Measurements from ENCODE around the gene NOX3. TPM values are rescaled to one million over a fixed set of nuclear protein-coding genes. Genes with fewer than 3 reads are reported as not detected.
A peak's percentile ranks its signal among the peaks of the same experiment; 100 is the strongest.

The NOX3 gene
- total RNA-seq, 6 donors from 2014 or later: not detected

DNA sequence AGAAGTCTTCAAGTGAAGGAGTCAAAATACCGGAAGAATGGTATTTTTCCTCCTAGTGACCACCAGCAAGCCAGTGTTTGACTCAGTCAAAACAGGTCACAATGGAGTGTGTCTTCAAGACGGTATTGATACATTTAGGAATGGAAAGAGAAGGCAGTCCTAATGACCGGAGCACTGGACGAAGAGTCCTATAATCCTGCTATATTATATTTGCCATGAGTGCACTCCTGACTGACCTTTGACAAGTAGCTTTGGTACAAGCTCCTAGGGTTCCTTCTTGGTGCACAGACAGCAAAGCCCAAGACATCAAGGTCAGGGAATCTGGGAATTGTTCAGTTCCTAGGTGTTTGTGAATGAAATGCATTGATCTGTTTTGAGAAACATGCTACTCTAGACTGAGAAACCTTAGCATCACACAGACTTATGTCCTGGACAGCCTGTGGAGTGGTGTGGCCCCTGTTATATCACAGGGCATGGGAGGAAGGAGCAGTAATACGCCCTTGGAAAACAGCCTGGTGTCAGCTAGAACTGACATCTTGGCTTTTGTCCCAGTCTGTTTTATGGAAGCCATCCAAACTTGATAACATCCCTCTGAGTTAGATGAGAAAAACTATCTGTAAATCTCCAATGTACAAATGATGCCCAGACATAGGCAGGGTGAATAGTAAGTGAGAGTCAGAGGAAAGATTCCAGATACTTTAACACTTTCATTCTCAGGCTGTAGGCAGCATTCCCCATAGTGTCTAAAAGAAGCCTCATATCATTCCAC is 18.5 kb downstream of the NOX3 start:
- Histone ChIP-seq H3K4me3 (no peak overlapping the region), H3K27ac (no peak overlapping the region), H3K27me3 (no peaks in the 10 kb centered on the region), H3K4me1 (peaks cover 0 to 13% (median 8%) of the 10 kb centered on the region in 4 donors), H3K36me3 (no peaks in the 10 kb centered on the region), H3K9me3 (no peaks in the 10 kb centered on the region)
- DNase-seq (no peak), ATAC-seq (ENCODE audit: low FRiP score in 2 of 2) (no peak)
- TF ChIP-seq POLR2AphosphoS5 (IDR thresholded peaks at IDR 0.05) (peak in 1 of 2 donors; percentile 19), EP300 (IDR thresholded peaks at IDR 0.05) (no peak), POLR2A (IDR thresholded peaks at IDR 0.05) (no peak)
- TF ChIP-seq, protein P1, sequence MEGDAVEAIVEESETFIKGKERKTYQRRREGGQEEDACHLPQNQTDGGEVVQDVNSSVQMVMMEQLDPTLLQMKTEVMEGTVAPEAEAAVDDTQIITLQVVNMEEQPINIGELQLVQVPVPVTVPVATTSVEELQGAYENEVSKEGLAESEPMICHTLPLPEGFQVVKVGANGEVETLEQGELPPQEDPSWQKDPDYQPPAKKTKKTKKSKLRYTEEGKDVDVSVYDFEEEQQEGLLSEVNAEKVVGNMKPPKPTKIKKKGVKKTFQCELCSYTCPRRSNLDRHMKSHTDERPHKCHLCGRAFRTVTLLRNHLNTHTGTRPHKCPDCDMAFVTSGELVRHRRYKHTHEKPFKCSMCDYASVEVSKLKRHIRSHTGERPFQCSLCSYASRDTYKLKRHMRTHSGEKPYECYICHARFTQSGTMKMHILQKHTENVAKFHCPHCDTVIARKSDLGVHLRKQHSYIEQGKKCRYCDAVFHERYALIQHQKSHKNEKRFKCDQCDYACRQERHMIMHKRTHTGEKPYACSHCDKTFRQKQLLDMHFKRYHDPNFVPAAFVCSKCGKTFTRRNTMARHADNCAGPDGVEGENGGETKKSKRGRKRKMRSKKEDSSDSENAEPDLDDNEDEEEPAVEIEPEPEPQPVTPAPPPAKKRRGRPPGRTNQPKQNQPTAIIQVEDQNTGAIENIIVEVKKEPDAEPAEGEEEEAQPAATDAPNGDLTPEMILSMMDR (IDR thresholded peaks at IDR 0.05): no peak
- 52 to 61% methylated on average over 5 of the region's 5 CpGs for WGBS, 2 donors

DNA sequence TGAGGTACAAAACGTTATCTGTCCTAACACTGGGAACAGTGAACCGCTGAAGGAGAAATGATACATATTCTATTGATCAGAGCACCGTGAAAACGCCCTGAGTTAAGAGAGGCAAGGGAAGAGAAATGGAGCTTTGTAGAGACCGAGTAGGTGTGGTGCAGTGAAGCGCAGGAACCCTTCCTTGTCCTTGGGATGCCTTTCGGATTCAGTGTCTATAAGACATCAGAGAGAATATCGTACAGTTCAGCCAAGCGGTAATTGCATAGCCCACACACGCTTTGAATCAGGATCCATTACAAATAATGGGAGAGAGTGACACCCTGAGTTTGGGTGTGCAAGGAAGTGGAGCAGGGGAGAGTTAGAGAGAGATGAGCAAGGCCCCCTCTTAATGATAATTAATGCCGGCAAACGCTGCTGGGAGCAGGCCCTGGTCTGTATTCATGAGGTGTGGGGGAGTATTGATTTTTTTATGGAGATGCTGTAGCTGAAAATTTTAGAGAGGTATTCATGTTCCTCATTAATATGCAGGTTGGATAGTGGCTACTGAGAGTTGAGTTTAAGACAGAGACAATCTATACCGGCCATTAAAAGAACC is 20.7 kb downstream of the NOX3 start:
- H3K4me3 ChIP-seq: no peak overlapping the region
- no peaks in the 10 kb centered on the region for H3K9me3 ChIP-seq
- no peaks in the 10 kb centered on the region for H3K27me3 ChIP-seq
- no peak for ATAC-seq (ENCODE audit: low FRiP score in 2 of 2)
- H3K4me1 ChIP-seq: peaks cover 0 to 13% (median 8%) of the 10 kb centered on the region in 4 donors
- WGBS, 2 donors: 87 to 93% methylated on average over 13 of the region's 13 CpGs
- no peak overlapping the region for H3K27ac ChIP-seq
- no peak for DNase-seq
- TF ChIP-seq, protein P1 (IDR thresholded peaks at IDR 0.05): no peak
- no peak for TF ChIP-seq EP300 (IDR thresholded peaks at IDR 0.05)
- no peak for TF ChIP-seq POLR2A (IDR thresholded peaks at IDR 0.05)
- no peak for TF ChIP-seq POLR2AphosphoS5 (IDR thresholded peaks at IDR 0.05)
- no peaks in the 10 kb centered on the region for H3K36me3 ChIP-seq

- Histone ChIP-seq H3K36me3 (no peaks in the 10 kb centered on the region), H3K4me3 (no peak overlapping the region), H3K27me3 (no peaks in the 10 kb centered on the region), H3K27ac (no peak overlapping the region), H3K9me3 (no peaks in the 10 kb centered on the region), H3K4me1 (peaks cover 0 to 13% (median 8%) of the 10 kb centered on the region in 4 donors)
- WGBS, 2 donors: 91% methylated on average over 8 of the region's 8 CpGs
- TF ChIP-seq POLR2A (IDR thresholded peaks at IDR 0.05) (no peak), EP300 (IDR thresholded peaks at IDR 0.05) (no peak), POLR2AphosphoS5 (IDR thresholded peaks at IDR 0.05) (no peak)
- TF ChIP-seq, protein P1 (IDR thresholded peaks at IDR 0.05): no peak
- ATAC-seq (ENCODE audit: low FRiP score in 2 of 2): no peak
- DNase-seq: no peak
Measured at GRCh38 chr6:155434096-155434495, 21.5 kb downstream of the NOX3 start.

DNA sequence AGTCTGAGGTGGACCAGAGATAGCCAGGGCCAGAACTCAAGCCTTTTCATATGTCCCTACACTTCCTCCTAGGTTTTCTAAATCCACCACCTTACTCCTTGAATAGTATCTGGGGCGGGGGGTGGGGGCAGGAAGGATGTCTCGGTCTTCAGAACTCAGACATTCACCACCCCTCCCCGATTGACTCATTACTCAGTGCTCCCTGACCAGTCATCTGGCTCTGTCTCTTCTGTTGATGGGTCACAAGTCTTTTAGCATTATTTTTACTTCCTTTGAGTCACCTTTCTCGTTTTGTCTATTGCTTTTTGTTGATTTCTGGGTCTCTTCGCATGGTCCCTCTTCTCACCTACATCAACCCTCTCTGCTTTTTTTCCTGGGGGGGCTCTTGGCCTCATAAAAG is 23.3 kb downstream of the NOX3 start:
- no peak overlapping the region for H3K4me3 ChIP-seq
- 83 to 84% methylated on average over 5 of the region's 5 CpGs for WGBS, 2 donors
- H3K4me1 ChIP-seq: peaks cover 0 to 8% (median 5%) of the 10 kb centered on the region in 4 donors

More for the DNA sequence above, 23.3 kb downstream of the NOX3 start:
- TF ChIP-seq EP300 (IDR thresholded peaks at IDR 0.05) (no peak), POLR2A (IDR thresholded peaks at IDR 0.05) (no peak), POLR2AphosphoS5 (IDR thresholded peaks at IDR 0.05) (no peak)
- TF ChIP-seq, protein P1 (IDR thresholded peaks at IDR 0.05): no peak
- Histone ChIP-seq H3K36me3 (no peaks in the 10 kb centered on the region), H3K9me3 (no peaks in the 10 kb centered on the region), H3K27me3 (no peaks in the 10 kb centered on the region), H3K27ac (no peak overlapping the region)
- DNase-seq (no peak), ATAC-seq (ENCODE audit: low FRiP score in 2 of 2) (no peak)

All from upper lobe of left lung (tissue), 6 donors.